Suprapubic skin (tissue), 3 donors: ENCODE measurements around the gene ZNF200.

Experiments used
- CTCF ChIP-seq, 2 donors: fragments of 200-600 bp in 1 of 2; fragments of 450-650 bp in 1 of 2; sonication (generic) in 1 of 2; IDR thresholded peaks; one replicate each; pipeline ENCODE4 v1.5.1; 2016 to 2019; ENCODE audit warnings: antibody characterized with exemption in 2 of 2, mild to moderate bottlenecking in 1 of 2, moderate library complexity in 1 of 2
- POLR2AphosphoS5 ChIP-seq, 3 donors: sonication (generic); formaldehyde crosslinking; IDR thresholded peaks; one replicate each; pipeline ENCODE4 v1.6.1; 2017; ENCODE audit warnings: antibody characterized with exemption in 3 of 3

- TF ChIP-seq POLR2AphosphoS5 (IDR thresholded peaks at IDR 0.05) (no peak), CTCF (IDR thresholded peaks at IDR 0.05) (no peak)
These were observed 42.4 kb downstream of the ZNF200 start for GRCh38 chr16:3192476-3193019.
